ENCODE results near the gene BATF. TPM values are rescaled to one million over a fixed set of nuclear protein-coding genes. Genes with fewer than 3 reads are reported as not detected.

The BATF gene
- total and polyA plus RNA-seq, 2 of the 8 experiments (the other 6 are each of a cell fraction or from before 2014, with no cell fraction given) = not detected

GRCh38 chr14:75537071-75537470 is 14.8 kb downstream of the BATF start:
- TF ChIP-seq SP4 (IDR thresholded peaks at IDR 0.05; ENCODE audit: low read length) = no peak
- no peak for TF ChIP-seq CTCF (IDR thresholded peaks at IDR 0.05; ENCODE audit: control extremely low read depth in 1 of 3, insufficient read depth in 1 of 3, low read depth in 1 of 3, low read length in 3 of 3)
- CTCF ChIA-PET (ENCODE audit: partially characterized antibody) = interaction anchor here (1.5 kb wide), 1 partner anchor 40 kb away, joined by 4 read pairs; no protein-coding TSS in a partner anchor

More at GRCh38 chr14:75537071-75537470, 14.8 kb downstream of the BATF start:
- H3K4me2 ChIP-seq (ENCODE audit: insufficient read depth in 1 of 2, low read depth in 2 of 2, low read length in 2 of 2) = no peak overlapping the region
- H3K23ac ChIP-seq (ENCODE audit: insufficient read length) = no peak overlapping the region
- POLR2A ChIA-PET (ENCODE audit: partially characterized antibody) = no interaction called here
- no peak overlapping the region for H2BK15ac ChIP-seq (ENCODE audit: low read length)
- H3K79me1 ChIP-seq (ENCODE audit: low read depth, low read length) = no peaks in the 10 kb centered on the region
- no peak overlapping the region for H2BK120ac ChIP-seq (replicated peaks; ENCODE audit: low read depth, low read length)
- no peak overlapping the region for H4K8ac ChIP-seq (ENCODE audit: extremely low read depth, insufficient read depth, low read length)
- no peak overlapping the region for H2BK5ac ChIP-seq (ENCODE audit: low read depth, low read length)
- no peak overlapping the region for H3K4ac ChIP-seq (replicated peaks; ENCODE audit: insufficient read length, low read depth, low read length)
- no peaks in the 10 kb centered on the region for H3K9me3 ChIP-seq (ENCODE audit: insufficient read depth in 2 of 2, low read depth in 1 of 2, low read length in 1 of 2)
- no peak overlapping the region for H3K4me3 ChIP-seq (ENCODE audit: extremely low read depth in 1 of 4, insufficient read depth in 2 of 4, low read depth in 3 of 4, low read length in 4 of 4)
- no peak overlapping the region for H2BK12ac ChIP-seq (ENCODE audit: low read depth, low read length)
- H3K23me2 ChIP-seq (ENCODE audit: low read depth, low read length) = no peaks in the 10 kb centered on the region
- DNase-seq (ENCODE audit: low read depth in 1 of 2, low spot score in 2 of 2) = no peak
- H3K4me1 ChIP-seq (replicated peaks in 1 of 4; ENCODE audit: control insufficient read depth in 3 of 4, insufficient read depth in 4 of 4, low read length in 3 of 4) = peaks cover 0 to 3% (median 1%) of the 10 kb centered on the region in 4 experiments; a peak in 2 of 7 replicates
- WGBS, 2 experiments (ENCODE audit: extremely low coverage in 1 of 2, insufficient coverage in 1 of 2, insufficient read length in 1 of 2, insufficient replicate concordance in 2 of 2, low coverage in 1 of 2, low lambda C conversion rate in 2 of 2, missing lambda C conversion rate in 1 of 2) = 98% methylated on average over 4 of the region's 4 CpGs; no CpG with 5 or more reads in 1 of the 2 experiments
- no peaks in the 10 kb centered on the region for H3K27me3 ChIP-seq (replicated peaks in 1 of 4; ENCODE audit: control insufficient read depth in 3 of 4, extremely low read depth in 1 of 4, insufficient read depth in 3 of 4, low read length in 3 of 4)
- no peak overlapping the region for H4K5ac ChIP-seq (ENCODE audit: insufficient read length, low read depth, low read length)
- H3K79me2 ChIP-seq (ENCODE audit: control insufficient read depth in 1 of 2, insufficient read depth in 2 of 2, low read length in 2 of 2) = no peaks in the 10 kb centered on the region
- H3K18ac ChIP-seq (ENCODE audit: extremely low read depth, low read length) = no peak overlapping the region
- H2AK5ac ChIP-seq (ENCODE audit: low read depth, low read length) = no peak overlapping the region
- no peak overlapping the region for H3K56ac ChIP-seq (replicated peaks; ENCODE audit: insufficient read length, low read depth, low read length)
- no peak overlapping the region for H2BK20ac ChIP-seq (ENCODE audit: low read length)
- H4K20me1 ChIP-seq (replicated peaks in 1 of 2; ENCODE audit: control insufficient read depth in 1 of 2, insufficient read depth in 2 of 2, low read length in 2 of 2) = no peaks in the 10 kb centered on the region
- H2AFZ ChIP-seq (ENCODE audit: low read length) = no peak overlapping the region
- no peak overlapping the region for H4K91ac ChIP-seq (replicated peaks; ENCODE audit: insufficient read length, low read length)
- no peak overlapping the region for H3K9ac ChIP-seq (replicated peaks in 1 of 4; ENCODE audit: extremely low read depth in 1 of 4, low read depth in 3 of 4, low read length in 3 of 4)
- H3K36me3 ChIP-seq (ENCODE audit: control insufficient read depth in 2 of 4, insufficient read depth in 4 of 4, low read length in 3 of 4) = no peaks in the 10 kb centered on the region
- no peak overlapping the region for H3K27ac ChIP-seq (ENCODE audit: low read depth, low read length)
- FAIRE-seq = no peak
- no peak overlapping the region for H3K14ac ChIP-seq (ENCODE audit: insufficient read length)

Data from H1 (cell line).